ENCODE data around the gene EYS.

EYS gene

DNA sequence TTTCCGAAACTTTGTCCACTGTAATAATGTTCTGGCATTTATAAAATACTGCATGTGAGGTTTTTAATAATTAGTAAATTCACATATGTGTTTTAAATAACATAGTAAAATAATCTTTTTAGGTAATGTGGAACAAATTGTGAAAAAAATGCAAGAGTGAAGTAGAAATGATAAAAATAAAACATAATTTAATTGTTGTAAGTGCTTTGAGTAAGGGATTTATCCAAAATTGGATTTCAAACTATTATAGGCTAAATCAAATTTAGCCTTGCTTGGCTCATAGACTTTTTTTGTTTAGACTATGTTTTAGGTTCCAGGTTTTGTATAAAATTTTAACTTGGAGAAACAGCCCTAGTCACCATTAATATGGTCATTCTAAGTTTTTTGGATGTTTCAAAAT is 1041.9 kb downstream of the EYS start:
- no peak for TF ChIP-seq MYC (IDR thresholded peaks at IDR 0.05; ENCODE audit: low read depth, low read length)
- TF ChIP-seq POLR2A (IDR thresholded peaks at IDR 0.05; ENCODE audit: extremely low read depth, insufficient read length): no peak
- TF ChIP-seq, protein P1, sequence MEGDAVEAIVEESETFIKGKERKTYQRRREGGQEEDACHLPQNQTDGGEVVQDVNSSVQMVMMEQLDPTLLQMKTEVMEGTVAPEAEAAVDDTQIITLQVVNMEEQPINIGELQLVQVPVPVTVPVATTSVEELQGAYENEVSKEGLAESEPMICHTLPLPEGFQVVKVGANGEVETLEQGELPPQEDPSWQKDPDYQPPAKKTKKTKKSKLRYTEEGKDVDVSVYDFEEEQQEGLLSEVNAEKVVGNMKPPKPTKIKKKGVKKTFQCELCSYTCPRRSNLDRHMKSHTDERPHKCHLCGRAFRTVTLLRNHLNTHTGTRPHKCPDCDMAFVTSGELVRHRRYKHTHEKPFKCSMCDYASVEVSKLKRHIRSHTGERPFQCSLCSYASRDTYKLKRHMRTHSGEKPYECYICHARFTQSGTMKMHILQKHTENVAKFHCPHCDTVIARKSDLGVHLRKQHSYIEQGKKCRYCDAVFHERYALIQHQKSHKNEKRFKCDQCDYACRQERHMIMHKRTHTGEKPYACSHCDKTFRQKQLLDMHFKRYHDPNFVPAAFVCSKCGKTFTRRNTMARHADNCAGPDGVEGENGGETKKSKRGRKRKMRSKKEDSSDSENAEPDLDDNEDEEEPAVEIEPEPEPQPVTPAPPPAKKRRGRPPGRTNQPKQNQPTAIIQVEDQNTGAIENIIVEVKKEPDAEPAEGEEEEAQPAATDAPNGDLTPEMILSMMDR (IDR thresholded peaks at IDR 0.05; ENCODE audit: low read depth, low read length): no peak
- TF ChIP-seq, protein P2, sequence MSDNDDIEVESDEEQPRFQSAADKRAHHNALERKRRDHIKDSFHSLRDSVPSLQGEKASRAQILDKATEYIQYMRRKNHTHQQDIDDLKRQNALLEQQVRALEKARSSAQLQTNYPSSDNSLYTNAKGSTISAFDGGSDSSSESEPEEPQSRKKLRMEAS (IDR thresholded peaks at IDR 0.05; ENCODE audit: low read depth, low read length): no peak
- DNase-seq (ENCODE audit: low read depth): no peak
- no peak overlapping the region for H3K4me3 ChIP-seq (ENCODE audit: low read depth, low read length)

DNA sequence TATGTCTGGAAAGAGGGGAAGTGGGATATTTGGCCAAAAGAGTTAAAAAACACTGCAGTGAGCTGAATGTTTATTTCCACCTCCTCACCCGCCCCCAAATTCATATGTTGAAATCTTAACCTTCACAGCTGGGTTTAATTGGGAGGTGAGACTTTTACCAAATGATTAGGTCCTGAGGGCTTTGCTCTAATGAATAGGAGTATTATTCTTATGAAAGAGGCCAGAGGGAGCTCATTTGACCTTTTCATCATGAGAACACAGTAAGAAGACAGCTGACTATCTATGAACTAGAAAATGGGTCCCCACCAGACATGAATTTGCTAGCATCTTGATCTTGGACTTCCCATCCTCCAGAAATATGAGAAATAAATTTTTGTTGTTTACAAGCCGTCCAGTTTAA is 1042.5 kb downstream of the EYS start:
- no peak overlapping the region for H3K4me3 ChIP-seq (ENCODE audit: low read depth, low read length)
- TF ChIP-seq, protein P1 (IDR thresholded peaks at IDR 0.05; ENCODE audit: low read depth, low read length): no peak
- no peak for TF ChIP-seq POLR2A (IDR thresholded peaks at IDR 0.05; ENCODE audit: extremely low read depth, insufficient read length)
- no peak for TF ChIP-seq MYC (IDR thresholded peaks at IDR 0.05; ENCODE audit: low read depth, low read length)
- TF ChIP-seq, protein P2 (IDR thresholded peaks at IDR 0.05; ENCODE audit: low read depth, low read length): no peak
- no peak for DNase-seq (ENCODE audit: low read depth)

DNA sequence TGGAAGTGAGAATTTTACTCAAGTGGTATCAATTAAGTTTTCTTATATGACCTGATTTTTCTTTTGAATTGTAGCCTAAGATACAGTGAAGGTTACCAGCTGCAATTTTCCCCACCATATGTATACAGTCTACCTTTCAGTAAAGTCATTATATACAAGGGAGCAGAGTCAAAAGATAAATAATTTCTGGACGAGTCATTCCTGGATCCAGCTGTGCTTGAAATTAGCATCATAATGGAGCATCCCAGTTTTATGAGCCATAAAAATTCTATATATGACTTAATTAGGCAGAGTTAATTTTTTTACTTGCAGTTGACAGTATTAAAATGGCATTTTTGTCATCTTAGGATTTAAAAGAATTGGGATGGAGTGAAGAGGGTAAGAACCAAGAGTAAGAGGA is 1063.0 kb downstream of the EYS start:
- DNase-seq (ENCODE audit: low read depth): no peak
- no peak overlapping the region for H3K4me3 ChIP-seq (ENCODE audit: low read depth, low read length)
- TF ChIP-seq, protein P1 (IDR thresholded peaks at IDR 0.05; ENCODE audit: low read depth, low read length): no peak
- TF ChIP-seq MYC (IDR thresholded peaks at IDR 0.05; ENCODE audit: low read depth, low read length) (no peak), POLR2A (IDR thresholded peaks at IDR 0.05; ENCODE audit: extremely low read depth, insufficient read length) (no peak)
- TF ChIP-seq, protein P2 (IDR thresholded peaks at IDR 0.05; ENCODE audit: low read depth, low read length): no peak

DNA sequence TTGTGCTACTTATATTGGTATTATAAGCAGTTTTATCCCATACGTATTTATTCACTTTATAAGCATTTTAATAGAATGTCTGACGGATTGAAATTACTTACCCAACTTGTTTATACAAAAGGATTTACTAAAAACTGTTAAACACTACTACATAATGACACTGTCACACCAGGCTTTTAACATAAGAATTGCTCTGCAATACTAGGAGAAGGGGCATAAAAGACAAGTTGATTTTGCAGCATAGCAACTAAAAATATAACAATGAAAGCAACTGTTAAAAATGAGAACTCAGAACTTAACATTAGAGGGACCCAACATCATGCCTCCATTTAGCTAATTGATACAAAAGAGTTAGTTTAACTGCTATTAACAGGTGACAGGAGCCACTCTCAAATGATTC is 1076.1 kb downstream of the EYS start:
- DNase-seq (ENCODE audit: low read depth): no peak
- no peak overlapping the region for H3K4me3 ChIP-seq (ENCODE audit: low read depth, low read length)
- TF ChIP-seq MYC (IDR thresholded peaks at IDR 0.05; ENCODE audit: low read depth, low read length): no peak
- TF ChIP-seq, protein P2 (IDR thresholded peaks at IDR 0.05; ENCODE audit: low read depth, low read length): no peak
- TF ChIP-seq, protein P1 (IDR thresholded peaks at IDR 0.05; ENCODE audit: low read depth, low read length): no peak
- TF ChIP-seq POLR2A (IDR thresholded peaks at IDR 0.05; ENCODE audit: extremely low read depth, insufficient read length): no peak

DNA sequence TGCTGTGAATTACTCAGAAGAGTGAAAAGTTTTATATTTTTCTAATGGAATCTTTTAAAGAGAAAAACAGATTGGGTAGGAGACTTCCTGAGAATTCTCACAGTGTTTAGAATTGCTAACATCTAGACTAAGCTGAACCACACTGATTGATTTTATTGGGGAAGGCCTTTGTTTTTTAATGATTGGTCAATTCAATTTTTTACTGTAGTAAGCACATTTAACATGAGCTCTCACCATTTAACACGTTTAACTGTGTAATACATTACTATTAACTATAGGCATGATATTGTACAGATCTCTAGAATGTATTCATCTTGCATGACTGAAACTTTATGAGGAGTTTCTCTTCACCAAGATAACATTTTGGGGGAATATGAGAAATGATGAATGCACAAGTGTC is 1084.1 kb downstream of the EYS start:
- no peak for DNase-seq (ENCODE audit: low read depth)
- TF ChIP-seq, protein P2 (IDR thresholded peaks at IDR 0.05; ENCODE audit: low read depth, low read length): no peak
- TF ChIP-seq POLR2A (IDR thresholded peaks at IDR 0.05; ENCODE audit: extremely low read depth, insufficient read length) (no peak), MYC (IDR thresholded peaks at IDR 0.05; ENCODE audit: low read depth, low read length) (no peak)
- TF ChIP-seq, protein P1 (IDR thresholded peaks at IDR 0.05; ENCODE audit: low read depth, low read length): no peak
- H3K4me3 ChIP-seq (ENCODE audit: low read depth, low read length): no peak overlapping the region

DNA sequence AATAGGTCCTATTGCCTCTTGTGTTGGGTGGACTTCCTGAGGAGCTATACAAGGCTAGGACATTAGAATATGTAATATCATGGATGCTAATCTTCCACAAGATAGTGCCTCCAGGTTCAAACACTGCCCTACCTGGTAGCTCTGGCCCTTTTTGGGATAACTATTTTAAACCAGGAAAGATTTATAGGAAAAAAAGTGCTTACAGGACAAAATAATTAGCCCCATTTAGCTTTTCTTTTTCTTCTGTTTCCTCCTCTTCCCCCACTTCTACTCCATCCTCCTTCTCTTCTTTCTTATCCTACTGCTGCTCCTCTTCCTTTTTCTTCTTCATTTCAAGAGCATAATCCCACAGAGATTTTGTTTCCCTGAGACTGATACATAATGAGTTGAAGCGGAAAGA is 1104.0 kb downstream of the EYS start:
- TF ChIP-seq, protein P1 (IDR thresholded peaks at IDR 0.05; ENCODE audit: low read depth, low read length): no peak
- TF ChIP-seq POLR2A (IDR thresholded peaks at IDR 0.05; ENCODE audit: extremely low read depth, insufficient read length): no peak
- TF ChIP-seq, protein P2 (IDR thresholded peaks at IDR 0.05; ENCODE audit: low read depth, low read length): no peak
- DNase-seq (ENCODE audit: low read depth): no peak
- H3K4me3 ChIP-seq (ENCODE audit: low read depth, low read length): no peak overlapping the region
